ENCODE data around the gene PFKM.
A peak's percentile ranks its signal among the peaks of the same experiment; 100 is the strongest.
"Not testable (repeated sequence)": the region's sequence is repeated elsewhere in the genome, so short reads cannot be mapped to it uniquely, and the experiment has no call there.

Gene PFKM

GRCh38 chr12:48115957-48116356, 3.2 kb upstream of the PFKM start:
- no peak for DNase-seq

GRCh38 chr12:48118284-48118871, 786 bp upstream of the PFKM start:
- DNase-seq, result no peak

- DNase-seq, result no peak
These were observed 651 bp downstream of the PFKM start for GRCh38 chr12:48119834-48120195.

GRCh38 chr12:48121522-48121921, 2.4 kb downstream of the PFKM start:
- no peak for DNase-seq

GRCh38 chr12:48122065-48122834, 3.1 kb downstream of the PFKM start:
- no peak for DNase-seq

- no peak for DNase-seq
These were observed 4.0 kb downstream of the PFKM start for GRCh38 chr12:48123169-48123568.

- not testable (repeated sequence) for DNase-seq
These were observed 6.4 kb downstream of the PFKM start for GRCh38 chr12:48125542-48125941.

GRCh38 chr12:48125985-48126384, 6.8 kb downstream of the PFKM start:
- no peak for DNase-seq

GRCh38 chr12:48126953-48127630, 7.9 kb downstream of the PFKM start:
- DNase-seq, result no peak

GRCh38 chr12:48128800-48129199, 9.6 kb downstream of the PFKM start:
- no peak for DNase-seq

- DNase-seq, result no peak
These were observed 10.2 kb downstream of the PFKM start for GRCh38 chr12:48129376-48129775.

GRCh38 chr12:48131517-48131916, 12.4 kb downstream of the PFKM start:
- no peak for DNase-seq

GRCh38 chr12:48132826-48133225, 13.7 kb downstream of the PFKM start:
- no peak for DNase-seq

- DNase-seq, result no peak
These were observed 15.9 kb downstream of the PFKM start for GRCh38 chr12:48135027-48135426.

GRCh38 chr12:48142818-48143674, 23.9 kb downstream of the PFKM start:
- DNase-seq, result no peak

GRCh38 chr12:48143898-48144297, 24.7 kb downstream of the PFKM start:
- no peak for DNase-seq

GRCh38 chr12:48145981-48146380, 26.8 kb downstream of the PFKM start:
- DNase-seq, result no peak

GRCh38 chr12:48151103-48151771, 32.1 kb downstream of the PFKM start:
- DNase-seq, result peak; percentile 25

GRCh38 chr12:48155786-48156185, 36.6 kb downstream of the PFKM start:
- not testable (repeated sequence) for DNase-seq

GRCh38 chr12:48156652-48157017, 37.5 kb downstream of the PFKM start:
- DNase-seq, result no peak

- DNase-seq, result peak; percentile 99
These were observed 38.1 kb downstream of the PFKM start, which contains the start of gene ASB8 for GRCh38 chr12:48157018-48157888. TSS of gene ASB8 (minus strand) at chr12:48157515. CDS start at chr12:48153496, 4,019 bp downstream.
